KMS-11 (cell line): ENCODE measurements around the gene ARVCF.
A peak's percentile ranks its signal among the peaks of the same experiment; 100 is the strongest.

Source experiments
- H2AFZ ChIP-seq: fragments of 200-600 bp; sonication (generic); 2 replicates; pipeline ENCODE4 v1.6.1; 2016; ENCODE audit warnings: antibody characterized with exemption, mixed run types, low read depth
- H3K27ac ChIP-seq: fragments of 200-600 bp; sonication (generic); 2 replicates; pipeline ENCODE4 v1.6.1; 2016; ENCODE audit warnings: mild to moderate bottlenecking, mixed run types
- H3K27me3 ChIP-seq: fragments of 200-600 bp; sonication (generic); 2 replicates; pipeline ENCODE4 v1.6.1; 2017; ENCODE audit warnings: mild to moderate bottlenecking, low read depth, mixed run types, moderate library complexity; ENCODE audit not compliant: insufficient read depth
- H3K36me3 ChIP-seq: fragments of 200-600 bp; sonication (generic); 2 replicates; pipeline ENCODE4 v1.6.1; 2017; ENCODE audit warnings: mild to moderate bottlenecking, mixed run types; ENCODE audit not compliant: insufficient read depth
- H3K4me1 ChIP-seq: fragments of 200-600 bp; sonication (generic); 2 replicates; pipeline ENCODE4 v1.6.1; 2016; ENCODE audit warnings: mild to moderate bottlenecking, low read depth, mixed run types; ENCODE audit not compliant: poor library complexity, severe bottlenecking
- H3K4me2 ChIP-seq: fragments of 200-600 bp; sonication (generic); 2 replicates; pipeline ENCODE4 v1.7.0; 2016; ENCODE audit warnings: mild to moderate bottlenecking, mixed run types
- H3K4me3 ChIP-seq: fragments of 200-600 bp; sonication (generic); IDR thresholded peaks from 2 replicates; pipeline ENCODE4 v1.6.1; 2017; ENCODE audit warnings: low read depth, low read length, mixed read lengths; ENCODE audit not compliant: insufficient read depth
- H3K79me2 ChIP-seq: fragments of 200-600 bp; sonication (generic); 2 replicates; pipeline ENCODE4 v1.6.1; 2016; ENCODE audit warnings: low read depth, mixed run types; ENCODE audit not compliant: insufficient read depth
- H3K9ac ChIP-seq: fragments of 200-600 bp; sonication (generic); 2 replicates; pipeline ENCODE4 v1.6.1; 2016; ENCODE audit warnings: mild to moderate bottlenecking, mixed run types
- H4K20me1 ChIP-seq: fragments of 200-600 bp; sonication (generic); 2 replicates; pipeline ENCODE4 v1.6.1; 2016; ENCODE audit warnings: mild to moderate bottlenecking, mixed run types; ENCODE audit not compliant: insufficient read depth
- CTCF ChIP-seq: fragments of 200-600 bp; sonication (generic); conservative IDR thresholded peaks from 2 replicates; pipeline ENCODE4 v1.6.1; 2017; ENCODE audit warnings: low read depth, mild to moderate bottlenecking, antibody characterized with exemption, low read length, moderate library complexity, mixed read lengths

ARVCF gene

GRCh38 chr22:20039683-20040325 lies 23.2 kb upstream of the ARVCF start:
- H3K4me2 ChIP-seq, result no peak overlapping the region
- peaks cover 20% of the 10 kb centered on the region for H3K4me1 ChIP-seq
- H4K20me1 ChIP-seq, result no peaks in the 10 kb centered on the region
- no peak overlapping the region for H3K9ac ChIP-seq
- H3K27me3 ChIP-seq, result no peaks in the 10 kb centered on the region
- H3K79me2 ChIP-seq, result no peaks in the 10 kb centered on the region
- H3K36me3 ChIP-seq, result no peaks in the 10 kb centered on the region
- no peak overlapping the region for H3K27ac ChIP-seq
- H3K4me3 ChIP-seq, result no peak overlapping the region
- no peak for TF ChIP-seq CTCF
- no peak overlapping the region for H2AFZ ChIP-seq

GRCh38 chr22:20038574-20038973 lies 22.0 kb upstream of the ARVCF start:
- Histone ChIP-seq H3K9ac (no peak overlapping the region), H2AFZ (no peak overlapping the region), H3K36me3 (no peaks in the 10 kb centered on the region), H3K4me3 (no peak overlapping the region), H3K27ac (no peak overlapping the region), H3K27me3 (no peaks in the 10 kb centered on the region), H3K79me2 (no peaks in the 10 kb centered on the region), H3K4me2 (no peak overlapping the region), H3K4me1 (peaks cover 20% of the 10 kb centered on the region), H4K20me1 (no peaks in the 10 kb centered on the region)
- TF ChIP-seq CTCF, result no peak

GRCh38 chr22:20037419-20037818 lies 20.8 kb upstream of the ARVCF start:
- no peaks in the 10 kb centered on the region for H4K20me1 ChIP-seq
- H3K9ac ChIP-seq, result no peak overlapping the region
- TF ChIP-seq CTCF, result no peak
- H3K79me2 ChIP-seq, result no peaks in the 10 kb centered on the region
- no peak overlapping the region for H2AFZ ChIP-seq
- H3K4me1 ChIP-seq, result peaks cover 20% of the 10 kb centered on the region
- no peak overlapping the region for H3K27ac ChIP-seq
- no peaks in the 10 kb centered on the region for H3K27me3 ChIP-seq
- no peaks in the 10 kb centered on the region for H3K36me3 ChIP-seq
- H3K4me3 ChIP-seq, result no peak overlapping the region
- no peak overlapping the region for H3K4me2 ChIP-seq

GRCh38 chr22:20036535-20037392 lies 20.1 kb upstream of the ARVCF start:
- no peak overlapping the region for H3K9ac ChIP-seq
- no peaks in the 10 kb centered on the region for H3K36me3 ChIP-seq
- peaks cover 20% of the 10 kb centered on the region for H3K4me1 ChIP-seq
- no peak overlapping the region for H3K27ac ChIP-seq
- H3K27me3 ChIP-seq, result no peaks in the 10 kb centered on the region
- H4K20me1 ChIP-seq, result no peaks in the 10 kb centered on the region
- no peak overlapping the region for H2AFZ ChIP-seq
- no peak for TF ChIP-seq CTCF
- peak overlapping the region; percentile 14; the same call in 1 of the 2 replicates for H3K4me2 ChIP-seq
- no peak overlapping the region for H3K4me3 ChIP-seq
- H3K79me2 ChIP-seq, result no peaks in the 10 kb centered on the region
